Measurements from ENCODE around the gene SPAG16.
"Not testable (repeated sequence)": the region's sequence is repeated elsewhere in the genome, so short reads cannot be mapped to it uniquely, and the experiment has no call there.

SPAG16 gene

GRCh38 chr2:214057986-214058385 lies 773.7 kb downstream of the SPAG16 start:
- no peak overlapping the region for H3K4me3 ChIP-seq (ENCODE audit: low read depth, low read length)
- no peak for TF ChIP-seq CTCF (IDR thresholded peaks at IDR 0.05; ENCODE audit: insufficient read depth, low read length, missing control alignments)
- POLR2A ChIA-PET = no interaction called here
- CTCF ChIA-PET = no interaction called here
- no peak for DNase-seq (ENCODE audit: low read depth, low spot score)

DNA sequence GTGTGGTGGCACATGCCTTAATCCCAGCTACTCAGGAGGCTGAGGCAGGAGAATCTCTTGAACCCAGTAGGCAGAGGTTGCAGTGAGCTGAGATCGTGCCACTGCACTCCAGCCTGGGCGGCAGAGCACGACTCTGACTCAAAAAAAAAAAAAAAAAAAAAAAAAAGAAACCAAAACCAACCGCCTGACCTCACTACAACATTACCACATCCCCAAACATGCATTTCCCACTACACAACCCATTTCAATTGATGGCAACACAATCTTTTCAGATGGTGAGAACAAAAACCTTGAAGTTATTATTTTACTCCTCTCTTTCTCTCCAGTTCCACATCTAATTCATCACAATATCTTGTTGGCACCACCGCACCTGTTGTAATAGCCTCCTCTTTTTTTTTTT lies 778.0 kb downstream of the SPAG16 start:
- POLR2A ChIA-PET; CTCF ChIA-PET; DNase-seq (ENCODE audit: low read depth, low spot score); H3K4me3 ChIP-seq (ENCODE audit: low read depth, low read length): not testable (repeated sequence)

DNA sequence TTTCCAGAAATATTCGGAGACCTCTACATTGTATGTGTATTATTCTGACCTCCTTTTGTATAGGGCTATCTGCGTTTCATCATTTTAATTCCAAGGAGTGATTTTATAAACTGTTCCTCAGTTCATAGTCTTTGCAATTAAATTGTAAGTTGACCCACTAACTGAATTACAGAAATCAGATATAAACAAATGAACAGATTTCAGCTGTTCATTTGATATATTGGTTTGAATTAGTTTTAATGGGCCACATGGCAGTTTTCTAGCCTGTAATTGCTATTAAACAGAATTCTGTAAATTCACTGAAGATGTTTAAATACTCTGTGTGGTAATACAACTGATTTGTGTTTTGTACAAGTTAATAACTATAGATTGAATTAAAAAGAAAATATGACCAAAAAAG lies 780.2 kb downstream of the SPAG16 start:
- H3K4me3 ChIP-seq (ENCODE audit: low read depth, low read length) = no peak overlapping the region
- TF ChIP-seq CTCF (IDR thresholded peaks at IDR 0.05; ENCODE audit: insufficient read depth, low read length, missing control alignments) = no peak
- ChIA-PET POLR2A (no interaction called here), CTCF (no interaction called here)
- no peak for DNase-seq (ENCODE audit: low read depth, low spot score)

- ChIA-PET CTCF (no interaction called here), POLR2A (no interaction called here)
- no peak overlapping the region for H3K4me3 ChIP-seq (ENCODE audit: low read depth, low read length)
- TF ChIP-seq CTCF (IDR thresholded peaks at IDR 0.05; ENCODE audit: insufficient read depth, low read length, missing control alignments) = no peak
- DNase-seq (ENCODE audit: low read depth, low spot score) = no peak
These were observed 782.6 kb downstream of the SPAG16 start for GRCh38 chr2:214066862-214067261.

DNA sequence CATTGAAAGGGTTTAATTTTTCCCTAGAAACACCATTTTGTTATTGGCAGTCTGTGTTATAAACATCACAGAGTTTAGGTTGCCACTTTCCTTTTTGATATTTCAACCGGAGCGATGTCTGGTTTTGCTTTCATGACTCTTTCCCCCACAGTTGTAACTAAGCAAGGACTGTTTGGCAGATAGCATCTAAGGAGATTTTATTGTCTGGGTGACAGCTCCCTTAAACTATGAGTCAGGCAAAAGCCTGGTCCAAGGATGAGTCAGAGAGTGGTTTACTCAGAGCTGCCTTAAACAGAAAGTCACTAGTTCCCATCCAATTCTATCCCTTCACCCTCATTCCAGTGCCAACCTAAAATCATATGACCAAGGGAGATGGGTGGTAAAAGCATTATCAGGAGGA lies 785.0 kb downstream of the SPAG16 start:
- ChIA-PET CTCF (no interaction called here), POLR2A (no interaction called here)
- peak; percentile 70 for DNase-seq (ENCODE audit: low read depth, low spot score)
- H3K4me3 ChIP-seq (ENCODE audit: low read depth, low read length) = peak overlapping the region; percentile 34
- TF ChIP-seq CTCF (IDR thresholded peaks at IDR 0.05; ENCODE audit: insufficient read depth, low read length, missing control alignments) = no peak

- peak; percentile 85 for DNase-seq (ENCODE audit: low read depth, low spot score)
- no peak overlapping the region for H3K4me3 ChIP-seq (ENCODE audit: low read depth, low read length)
- POLR2A ChIA-PET = no interaction called here
- no peak for TF ChIP-seq CTCF (IDR thresholded peaks at IDR 0.05; ENCODE audit: insufficient read depth, low read length, missing control alignments)
- CTCF ChIA-PET = no interaction called here
These were observed 791.2 kb downstream of the SPAG16 start for GRCh38 chr2:214075456-214075855.

DNA sequence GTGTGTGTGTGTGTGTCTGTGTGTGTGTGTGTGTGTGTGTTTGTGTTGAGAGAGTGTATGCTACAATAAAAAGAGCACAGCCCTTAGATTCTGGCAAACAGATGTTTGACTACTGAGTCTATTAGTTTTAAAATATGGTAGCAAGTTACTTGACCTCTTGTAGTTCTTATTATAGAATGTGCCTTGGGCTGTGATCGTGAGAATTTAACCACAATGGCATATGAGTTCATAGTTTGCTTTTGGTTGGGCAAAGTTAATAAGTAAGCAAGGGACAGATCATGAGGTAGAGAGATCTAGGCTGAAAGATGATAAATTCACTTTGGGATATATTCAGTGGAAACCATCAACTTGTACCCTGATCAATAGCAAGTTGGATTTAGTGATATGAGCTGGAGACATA lies 792.3 kb downstream of the SPAG16 start:
- peak; percentile 10 for DNase-seq (ENCODE audit: low read depth, low spot score)
- H3K4me3 ChIP-seq (ENCODE audit: low read depth, low read length) = no peak overlapping the region
- POLR2A ChIA-PET = no interaction called here
- TF ChIP-seq CTCF (IDR thresholded peaks at IDR 0.05; ENCODE audit: insufficient read depth, low read length, missing control alignments) = no peak
- CTCF ChIA-PET = no interaction called here
